Large intestine (tissue), 3 donors: ENCODE results near the gene PIGS. TPM values are rescaled to one million over a fixed set of nuclear protein-coding genes. Genes with fewer than 3 reads are reported as not detected.

Source experiments
- DNase-seq, 2 donors: peaks; one replicate each; pipeline versions ENCODE4 v3.0.0 to v3.0.0-alpha.2; 2013
- H3K27ac ChIP-seq: one replicate; pipeline ENCODE4 v1.5.1; 2013; ENCODE audit warnings: low read length
- H3K27me3 ChIP-seq: 2 replicates; pipeline ENCODE4 v1.6.1; 2013; ENCODE audit warnings: low read length; ENCODE audit not compliant: control insufficient read depth, insufficient read depth
- H3K36me3 ChIP-seq: 2 replicates; pipeline ENCODE4 v1.6.1; 2013; ENCODE audit warnings: low read length; ENCODE audit not compliant: control insufficient read depth, insufficient read depth
- H3K4me1 ChIP-seq: one replicate; pipeline ENCODE4 v1.6.1; 2013; ENCODE audit warnings: low read length; ENCODE audit not compliant: control insufficient read depth, insufficient read depth
- H3K4me3 ChIP-seq: one replicate; pipeline ENCODE4 v1.5.1; 2013; ENCODE audit warnings: low read length
- H3K9me3 ChIP-seq: one replicate; pipeline ENCODE4 v1.6.1; 2013; ENCODE audit warnings: mild to moderate bottlenecking, low read depth, low read length, moderate library complexity; ENCODE audit not compliant: control insufficient read depth
- WGBS: methylation state at CpG from one replicate; pipeline ENCODE4 v1.1.5; 2013; ENCODE audit warnings: low lambda C conversion rate; ENCODE audit not compliant: insufficient coverage; 5-methylcytosine and 5-hydroxymethylcytosine counted together
- polyA plus RNA-seq: library from polyadenylated mRNA; unstranded; fragments of 120-200 nt; gene quantifications from one replicate; pipeline ENCODE4 v1.2.1, GENCODE V29; 2013

PIGS gene
- polyA plus RNA-seq, 1 donor = 88.7 TPM

DNA sequence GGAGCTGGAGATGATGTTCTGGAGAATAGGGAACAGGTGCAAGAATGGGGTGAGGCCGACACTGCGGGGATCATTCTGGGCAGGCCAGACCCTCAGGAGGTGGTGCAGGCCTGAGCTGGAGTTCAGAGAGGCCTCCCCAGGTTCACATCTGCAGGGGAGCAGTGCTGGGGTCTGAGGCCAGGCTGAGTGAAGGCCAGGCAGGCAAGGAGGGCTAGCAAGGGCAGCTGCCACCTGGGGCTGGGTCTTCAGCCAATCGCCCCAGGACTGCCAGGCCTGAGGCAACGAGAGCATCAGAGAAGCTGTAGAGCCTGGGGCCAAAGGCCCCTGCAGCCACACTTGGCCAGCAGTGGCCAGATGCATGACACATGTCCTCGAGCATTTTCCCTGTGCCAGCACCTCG is 50.6 kb downstream of the PIGS start:
- Histone ChIP-seq H3K4me3 (no peak overlapping the region), H3K4me1 (peaks cover 13% of the 10 kb centered on the region), H3K27me3 (no peaks in the 10 kb centered on the region), H3K27ac (no peak overlapping the region), H3K9me3 (peaks cover 4% of the 10 kb centered on the region), H3K36me3 (no peaks in the 10 kb centered on the region)
- DNase-seq = no peak
- WGBS = no CpG with 5 or more reads among the region's 6 CpGs

DNA sequence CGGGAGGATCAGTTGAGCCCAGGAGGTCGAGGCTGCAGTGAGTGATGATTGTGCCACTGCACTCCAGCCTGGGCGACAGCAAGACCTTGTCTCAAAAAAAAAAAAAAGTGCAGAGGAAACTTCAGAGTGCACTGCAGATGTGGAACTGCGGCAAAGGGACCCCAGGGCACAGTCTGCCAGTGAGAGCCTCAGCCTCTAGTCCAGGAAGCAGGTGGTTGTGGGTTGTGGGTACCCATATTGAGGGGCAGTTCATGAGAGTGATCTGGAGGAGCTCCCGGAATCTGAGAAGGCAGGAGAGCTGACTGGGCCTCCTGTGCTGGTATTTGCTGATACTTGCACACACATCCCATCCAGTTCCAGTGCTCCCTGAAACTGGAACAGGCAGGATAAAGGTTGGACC is 52.1 kb downstream of the PIGS start:
- peaks cover under 1% of the 10 kb centered on the region for H3K27me3 ChIP-seq
- no CpG with 5 or more reads among the region's 5 CpGs for WGBS
- H3K4me3 ChIP-seq = no peak overlapping the region
- H3K27ac ChIP-seq = no peak overlapping the region
- H3K4me1 ChIP-seq = peaks cover 4% of the 10 kb centered on the region
- no peak for DNase-seq
- no peaks in the 10 kb centered on the region for H3K9me3 ChIP-seq
- H3K36me3 ChIP-seq = no peaks in the 10 kb centered on the region

DNA sequence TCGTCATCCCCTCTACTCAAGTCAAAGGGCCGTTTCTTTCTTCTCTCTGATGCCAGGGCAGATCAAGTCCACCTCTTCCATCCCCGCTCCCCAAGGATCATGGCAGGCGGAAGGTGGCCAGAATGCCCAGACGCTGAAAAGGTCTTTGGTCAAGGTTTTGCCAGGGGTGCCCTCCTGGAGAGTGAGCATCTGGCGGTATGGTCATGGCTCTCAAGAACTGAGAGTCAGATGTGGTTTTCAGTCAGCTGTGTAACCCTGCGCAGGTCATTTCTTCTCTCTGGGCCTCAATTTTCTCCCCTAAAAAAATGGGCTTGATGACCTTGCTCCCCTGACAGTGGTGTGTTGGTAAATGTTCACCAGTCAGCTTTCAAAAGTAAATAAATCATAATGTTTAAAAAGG is 52.7 kb downstream of the PIGS start:
- peaks cover 7% of the 10 kb centered on the region for H3K27me3 ChIP-seq
- H3K27ac ChIP-seq = no peak overlapping the region
- peaks cover 6% of the 10 kb centered on the region for H3K4me1 ChIP-seq
- no CpG with 5 or more reads among the region's 7 CpGs for WGBS
- no peaks in the 10 kb centered on the region for H3K36me3 ChIP-seq
- no peak overlapping the region for H3K4me3 ChIP-seq
- DNase-seq = no peak
- no peaks in the 10 kb centered on the region for H3K9me3 ChIP-seq

DNA sequence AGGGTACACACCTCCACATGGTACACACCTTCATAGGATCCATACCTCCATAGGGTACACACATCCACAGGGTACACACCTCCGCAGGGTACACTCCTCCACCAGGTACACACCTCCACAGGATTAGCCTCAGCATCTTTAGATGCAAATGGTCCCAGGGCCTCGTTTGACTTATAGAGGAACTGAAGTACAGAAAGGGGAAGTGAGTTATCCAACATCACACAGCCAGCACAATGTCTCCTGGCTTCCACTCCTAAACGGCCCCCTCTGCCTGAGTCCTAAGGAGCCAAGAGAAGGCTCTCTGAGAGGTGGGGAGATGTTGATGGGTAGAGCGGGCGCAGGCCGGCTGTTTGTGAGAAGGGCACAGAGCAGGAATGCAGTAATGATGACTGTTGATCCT is 53.2 kb downstream of the PIGS start:
- H3K4me1 ChIP-seq = peaks cover 6% of the 10 kb centered on the region
- H3K9me3 ChIP-seq = no peaks in the 10 kb centered on the region
- DNase-seq = no peak
- no peaks in the 10 kb centered on the region for H3K36me3 ChIP-seq
- no peak overlapping the region for H3K4me3 ChIP-seq
- H3K27ac ChIP-seq = no peak overlapping the region
- no CpG with 5 or more reads among the region's 6 CpGs for WGBS
- peaks cover 10% of the 10 kb centered on the region for H3K27me3 ChIP-seq

DNA sequence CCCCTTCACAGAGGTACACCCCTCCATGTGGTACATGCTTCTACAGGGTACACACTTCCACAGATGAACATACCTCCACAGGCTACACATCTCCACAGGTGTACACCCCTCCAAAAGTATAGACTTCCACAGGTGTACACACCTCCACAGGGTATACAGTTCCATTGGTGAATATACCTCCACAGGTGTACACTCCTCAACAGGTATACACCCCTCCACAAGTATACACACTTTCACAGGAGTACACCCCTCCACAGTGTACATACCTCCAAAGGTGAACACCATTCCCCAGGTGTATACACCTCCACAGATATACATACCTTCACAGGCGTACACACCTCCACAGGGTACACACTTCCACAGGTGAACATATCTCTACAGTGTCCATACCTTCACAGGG is 55.8 kb downstream of the PIGS start:
- DNase-seq = no peak
- WGBS = no CpG with 5 or more reads among the region's 1 CpG
- no peak overlapping the region for H3K27ac ChIP-seq

DNA sequence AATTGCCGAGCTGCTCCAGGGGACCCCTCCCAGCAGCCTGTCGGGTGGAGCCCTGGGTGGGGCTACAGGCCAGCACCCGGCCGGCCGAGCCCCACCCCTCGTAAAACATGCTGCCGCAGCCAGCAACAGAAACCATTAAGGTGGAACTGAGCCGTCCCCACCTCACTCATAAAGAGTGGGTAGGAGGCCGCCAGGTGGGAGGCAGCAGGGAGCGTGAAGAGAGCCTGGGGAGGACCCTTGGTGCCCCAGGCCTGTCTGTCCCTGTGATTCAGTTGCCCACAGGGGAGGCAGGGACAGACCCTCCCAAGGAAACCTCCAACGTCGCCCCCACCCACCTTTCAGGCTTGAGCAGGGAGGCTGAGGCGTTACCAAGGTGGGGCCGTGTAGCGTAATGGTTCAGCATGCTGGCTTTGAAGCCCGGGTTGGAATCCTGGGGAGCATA is 56.7 kb downstream of the PIGS start:
- DNase-seq = peak in 1 of 2 donors; percentile 52
- H3K4me1 ChIP-seq = peaks cover 6% of the 10 kb centered on the region
- H3K9me3 ChIP-seq = no peaks in the 10 kb centered on the region
- no peak overlapping the region for H3K4me3 ChIP-seq
- H3K27me3 ChIP-seq = peaks cover 13% of the 10 kb centered on the region
- no peaks in the 10 kb centered on the region for H3K36me3 ChIP-seq
- no peak overlapping the region for H3K27ac ChIP-seq
- no CpG with 5 or more reads among the region's 16 CpGs for WGBS

More for the DNA sequence above, 55.8 kb downstream of the PIGS start:
- no peak overlapping the region for H3K4me3 ChIP-seq
- H3K36me3 ChIP-seq = no peaks in the 10 kb centered on the region
- H3K27me3 ChIP-seq = peaks cover 10% of the 10 kb centered on the region
- peaks cover 6% of the 10 kb centered on the region for H3K4me1 ChIP-seq
- no peaks in the 10 kb centered on the region for H3K9me3 ChIP-seq

DNA sequence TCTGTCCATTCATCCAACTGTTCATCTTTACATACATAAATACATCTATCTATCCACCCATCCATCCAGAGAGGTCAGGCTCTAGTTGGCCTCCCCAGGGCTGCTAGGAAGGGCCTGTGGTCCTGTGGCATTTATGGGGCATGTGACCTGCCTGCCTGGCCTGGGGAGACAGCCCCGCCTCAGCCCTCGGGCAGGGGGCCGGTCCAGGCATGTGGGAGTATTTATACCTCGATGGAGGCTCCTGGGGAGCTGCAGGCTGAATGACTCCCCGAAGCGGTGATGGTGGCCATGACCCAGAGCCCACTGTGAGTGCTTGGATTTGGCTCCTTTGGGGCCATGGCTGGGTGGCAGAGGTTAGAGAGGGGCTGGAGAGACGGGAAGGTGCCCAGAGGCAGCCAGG is 57.8 kb downstream of the PIGS start:
- Histone ChIP-seq H3K27ac (no peak overlapping the region), H3K36me3 (no peaks in the 10 kb centered on the region), H3K9me3 (no peaks in the 10 kb centered on the region), H3K4me3 (no peak overlapping the region), H3K4me1 (peaks cover 6% of the 10 kb centered on the region), H3K27me3 (peaks cover 20% of the 10 kb centered on the region)
- DNase-seq = no peak
- no CpG with 5 or more reads among the region's 7 CpGs for WGBS

DNA sequence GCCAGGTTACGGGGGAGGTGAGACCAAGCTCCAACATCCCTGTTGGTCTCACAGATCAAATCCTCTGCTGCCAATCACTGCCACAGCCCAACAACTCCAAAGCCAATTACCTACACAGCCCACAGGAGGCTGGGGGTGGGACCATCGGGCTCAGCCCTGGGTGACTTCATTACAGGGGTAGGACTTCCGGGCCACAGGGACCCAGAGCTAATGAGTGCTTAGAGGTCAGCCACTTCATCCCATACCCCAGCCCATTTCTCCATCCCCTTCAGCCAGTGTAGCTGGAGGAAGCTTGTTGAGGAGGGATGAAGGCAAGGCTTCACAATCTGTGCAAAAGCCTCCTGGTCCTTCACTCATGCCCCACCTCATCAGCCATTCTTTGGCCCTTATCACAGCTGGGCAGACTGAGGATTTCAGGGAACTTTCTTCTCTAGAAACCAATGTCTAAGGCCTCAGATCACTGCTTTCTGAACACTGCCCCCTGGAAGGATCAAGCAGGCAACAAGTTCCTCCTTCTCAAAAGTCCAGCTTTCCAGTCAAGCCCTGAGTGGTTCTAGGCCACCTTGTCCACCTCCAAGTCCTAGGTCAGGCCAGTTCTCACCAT is 59.4 kb downstream of the PIGS start:
- no peak overlapping the region for H3K4me3 ChIP-seq
- WGBS = no CpG with 5 or more reads among the region's 3 CpGs
- H3K27me3 ChIP-seq = peaks cover 32% of the 10 kb centered on the region
- no peak overlapping the region for H3K27ac ChIP-seq
- H3K36me3 ChIP-seq = no peaks in the 10 kb centered on the region
- peaks cover 6% of the 10 kb centered on the region for H3K4me1 ChIP-seq
- no peaks in the 10 kb centered on the region for H3K9me3 ChIP-seq
- DNase-seq = no peak

DNA sequence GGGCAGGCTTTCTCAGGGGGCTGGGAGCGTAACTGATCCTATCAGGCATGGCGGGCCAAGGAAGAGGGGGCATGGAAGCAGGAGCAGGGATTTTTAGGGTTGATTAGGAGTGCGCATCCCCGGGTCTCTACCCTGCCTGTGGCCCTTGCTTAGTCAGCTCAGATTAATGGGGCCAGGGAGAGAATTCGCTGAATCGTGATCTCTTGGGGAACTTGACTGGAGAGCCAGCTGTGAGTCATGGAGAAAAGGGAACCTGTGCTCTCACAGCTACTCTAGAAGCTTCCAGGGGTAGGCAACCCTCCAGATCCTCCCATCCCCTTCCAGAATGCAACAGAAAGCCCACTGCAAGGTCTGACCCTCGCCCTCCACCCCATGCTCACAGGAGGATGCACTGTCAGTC is 61.5 kb downstream of the PIGS start:
- Histone ChIP-seq H3K4me1 (peaks cover 6% of the 10 kb centered on the region), H3K27ac (no peak overlapping the region), H3K9me3 (no peaks in the 10 kb centered on the region), H3K4me3 (no peak overlapping the region), H3K27me3 (peaks cover 35% of the 10 kb centered on the region), H3K36me3 (no peaks in the 10 kb centered on the region)
- WGBS = no CpG with 5 or more reads among the region's 7 CpGs
- DNase-seq = no peak

DNA sequence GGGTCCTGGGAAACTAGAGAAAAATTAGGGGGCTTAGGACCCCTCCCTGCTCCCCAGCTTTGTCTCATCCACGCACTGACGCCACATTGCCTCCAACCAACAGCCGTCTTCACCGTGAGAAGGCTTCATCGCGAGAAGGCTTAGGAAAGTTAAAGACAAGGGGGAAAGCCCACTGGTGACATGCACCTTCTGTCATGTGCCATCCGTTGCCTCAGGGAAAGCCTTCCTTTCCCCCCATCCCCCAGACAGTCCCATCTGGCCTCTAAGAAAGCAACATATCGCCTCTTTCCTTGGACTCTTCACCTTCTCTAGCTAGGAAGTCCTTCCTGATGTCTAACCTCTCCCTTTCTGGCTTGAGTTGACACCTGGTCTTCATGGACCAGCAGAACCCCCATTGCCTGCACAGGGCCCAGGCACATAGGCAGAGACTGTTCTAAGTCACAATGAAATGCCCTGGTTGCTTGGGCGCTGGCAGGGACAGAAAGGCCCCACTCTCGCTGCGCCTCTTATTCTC is 63.1 kb downstream of the PIGS start:
- Histone ChIP-seq H3K4me3 (no peak overlapping the region), H3K4me1 (no peaks in the 10 kb centered on the region), H3K27ac (no peak overlapping the region), H3K27me3 (peaks cover 25% of the 10 kb centered on the region), H3K9me3 (no peaks in the 10 kb centered on the region), H3K36me3 (no peaks in the 10 kb centered on the region)
- 40% methylated on average over 1 of the region's 11 CpGs for WGBS
- no peak for DNase-seq

DNA sequence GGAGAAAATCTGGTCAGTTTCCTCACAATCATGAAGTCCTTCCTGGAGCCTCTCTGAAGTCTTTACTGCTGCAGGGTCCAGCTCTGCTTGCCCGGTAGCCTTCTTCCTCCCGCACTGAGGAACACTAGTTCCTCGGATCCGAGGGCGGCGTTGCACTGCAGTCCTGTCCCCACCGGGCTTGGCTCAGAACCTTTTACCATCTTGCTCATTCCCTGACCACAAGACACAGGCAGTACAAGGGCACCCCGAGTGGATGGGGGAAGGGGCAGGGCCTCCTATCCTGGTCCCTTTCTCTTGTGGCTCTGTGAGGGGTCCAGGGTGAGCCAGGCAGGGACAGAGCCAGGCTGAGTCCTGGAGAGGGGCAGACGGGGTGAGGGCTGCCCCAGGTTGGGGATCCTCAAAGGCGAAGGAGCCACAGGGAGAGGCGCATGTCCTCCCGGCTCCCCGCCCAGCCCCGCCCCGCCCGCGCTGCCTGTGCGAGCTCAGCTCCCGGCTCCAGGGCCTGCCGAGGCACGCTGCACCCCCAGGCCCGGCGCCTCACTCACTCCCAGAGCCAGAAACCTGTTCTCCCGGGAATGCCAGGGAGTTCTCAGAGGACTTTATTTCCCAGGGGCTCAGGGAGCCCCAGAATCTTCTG is 63.6 kb downstream of the PIGS start:
- H3K27me3 ChIP-seq = peaks cover 25% of the 10 kb centered on the region
- no peak overlapping the region for H3K27ac ChIP-seq
- no peak for DNase-seq
- no CpG with 5 or more reads among the region's 24 CpGs for WGBS
- H3K9me3 ChIP-seq = no peaks in the 10 kb centered on the region
- H3K4me1 ChIP-seq = no peaks in the 10 kb centered on the region
- no peaks in the 10 kb centered on the region for H3K36me3 ChIP-seq
- H3K4me3 ChIP-seq = no peak overlapping the region
